AG04449 (cell line): Measurements from ENCODE around the gene MAFG.
A peak's percentile ranks its signal among the peaks of the same experiment; 100 is the strongest.

ENCODE experiments used
- CTCF ChIA-PET: fragments of 350-600 bp; formaldehyde crosslinking; extraction: SDS; loops from one replicate; lab custom pipeline; 2021; ENCODE audit warnings: antibody characterized with exemption; lab: Yijun Ruan, JAX
- POLR2A ChIA-PET: fragments of 400-600, 350-600 bp; formaldehyde crosslinking; extraction: SDS; loops from one replicate; lab custom pipeline; 2020; ENCODE audit warnings: antibody characterized with exemption, inconsistent platforms; lab: Yijun Ruan, JAX
- DNase-seq: peaks from one replicate; pipeline ENCODE4 v3.0.0-alpha.2; 2010; ENCODE audit warnings: low read depth, low spot score
- H3K4me3 ChIP-seq: 2 replicates; pipeline ENCODE4 v1.5.1; 2011; ENCODE audit warnings: low read depth, mild to moderate bottlenecking, control low read depth, low read length
- CTCF ChIP-seq: IDR thresholded peaks from one replicate; pipeline ENCODE4 v1.5.1; 2011; ENCODE audit warnings: mild to moderate bottlenecking, moderate library complexity, low read length, control low read depth, inconsistent platforms; ENCODE audit not compliant: insufficient read depth; ENCODE audit errors: missing control alignments

Gene MAFG

GRCh38 chr17:81877569-81877968 is 50.0 kb downstream of the MAFG start:
- POLR2A ChIA-PET = interaction anchor here (1.1 kb wide), 1 partner anchor 9 kb away, joined by 3 read pairs; no protein-coding TSS in a partner anchor
- no peak for DNase-seq
- no peak for TF ChIP-seq CTCF
- H3K4me3 ChIP-seq = no peak overlapping the region
- CTCF ChIA-PET = no interaction called here

GRCh38 chr17:81871387-81872230 is 55.9 kb downstream of the MAFG start:
- CTCF ChIA-PET = interaction anchor here (1.2 to 2.9 kb wide), 4 partner anchors 8 to 149 kb away, joined by 4 to 15 read pairs (median 6); no protein-coding TSS in a partner anchor
- no peak for DNase-seq
- TF ChIP-seq CTCF = peak; percentile 43
- H3K4me3 ChIP-seq = peak overlapping the region; percentile 81
- POLR2A ChIA-PET = interaction anchor here (1.2 to 2.6 kb wide), 8 partner anchors 10 to 149 kb away, joined by 3 to 28 read pairs (median 4); partner anchors contain the start of genes MCRIP1 and P4HB

DNA sequence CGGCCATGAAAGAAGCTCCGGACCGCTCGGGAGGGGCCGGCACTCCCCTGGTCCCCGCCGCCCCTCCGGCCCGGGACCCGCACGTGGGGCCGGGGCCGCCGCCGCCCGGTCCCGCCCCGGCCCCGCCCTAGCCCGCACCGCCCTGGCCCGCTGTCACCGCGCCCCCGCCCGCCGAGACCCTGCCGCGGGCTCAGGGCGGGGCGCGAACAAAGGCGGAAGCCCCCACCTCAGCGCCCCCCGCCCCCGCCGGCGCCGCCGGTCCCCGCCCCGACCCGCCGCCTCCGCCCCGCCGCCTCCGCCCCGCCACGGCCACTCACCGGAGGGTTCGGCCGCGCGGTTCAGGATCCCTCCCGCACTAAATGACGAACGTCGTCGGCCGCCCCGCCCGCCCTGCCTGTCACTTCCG is 56.6 kb downstream of the MAFG start, which contains the start of gene ARHGDIA:
TSS of gene ARHGDIA (minus strand) at position 357 of the 406 bp plus-strand sequence. CDS start 1,407 bp downstream, outside the sequence.
- CTCF ChIA-PET = interaction anchor here (1.1 to 2.9 kb wide), 7 partner anchors 9 to 149 kb away, joined by 3 to 15 read pairs (median 4); no protein-coding TSS in a partner anchor

GRCh38 chr17:81870131-81870980 is 57.2 kb downstream of the MAFG start:
- DNase-seq = no peak
- ChIA-PET POLR2A (interaction anchor here (0.7 to 2.6 kb wide), 4 partner anchors 9 to 37 kb away, joined by 3 to 28 read pairs (median 4); partner anchors contain the start of genes MCRIP1 and P4HB), CTCF (interaction anchor here (1.1 to 2.9 kb wide), 13 partner anchors 9 to 150 kb away, joined by 3 to 15 read pairs (median 5); partner anchors contain the start of genes P4HB and PCYT2)
- TF ChIP-seq CTCF = no peak
- H3K4me3 ChIP-seq = peak overlapping the region; percentile 81

More for the DNA sequence above, 56.6 kb downstream of the MAFG start, which contains the start of gene ARHGDIA:
- TF ChIP-seq CTCF = no peak
- H3K4me3 ChIP-seq = peak within 1 kb of the TSS; percentile 81
- no peak for DNase-seq
- POLR2A ChIA-PET = interaction anchor here (0.9 to 2.6 kb wide), 3 partner anchors 10 to 38 kb away, joined by 3 to 28 read pairs (median 4); partner anchors contain the start of genes MCRIP1 and P4HB

GRCh38 chr17:81869221-81870130 is 58.1 kb downstream of the MAFG start:
- DNase-seq = no peak
- peak overlapping the region; percentile 81 for H3K4me3 ChIP-seq
- ChIA-PET CTCF (interaction anchor here (0.6 to 2.9 kb wide), 21 partner anchors 8 to 151 kb away, joined by 3 to 15 read pairs (median 4); partner anchors contain the start of genes P4HB and PCYT2), POLR2A (interaction anchor here (0.7 to 2.6 kb wide), 8 partner anchors 8 to 156 kb away, joined by 3 to 28 read pairs (median 4); partner anchors contain the start of genes MCRIP1 and P4HB)
- peak; percentile 86 for TF ChIP-seq CTCF
